Measurements from ENCODE around the gene ABCF3.
A peak's percentile ranks its signal among the peaks of the same experiment; 100 is the strongest.

ABCF3 gene

DNA sequence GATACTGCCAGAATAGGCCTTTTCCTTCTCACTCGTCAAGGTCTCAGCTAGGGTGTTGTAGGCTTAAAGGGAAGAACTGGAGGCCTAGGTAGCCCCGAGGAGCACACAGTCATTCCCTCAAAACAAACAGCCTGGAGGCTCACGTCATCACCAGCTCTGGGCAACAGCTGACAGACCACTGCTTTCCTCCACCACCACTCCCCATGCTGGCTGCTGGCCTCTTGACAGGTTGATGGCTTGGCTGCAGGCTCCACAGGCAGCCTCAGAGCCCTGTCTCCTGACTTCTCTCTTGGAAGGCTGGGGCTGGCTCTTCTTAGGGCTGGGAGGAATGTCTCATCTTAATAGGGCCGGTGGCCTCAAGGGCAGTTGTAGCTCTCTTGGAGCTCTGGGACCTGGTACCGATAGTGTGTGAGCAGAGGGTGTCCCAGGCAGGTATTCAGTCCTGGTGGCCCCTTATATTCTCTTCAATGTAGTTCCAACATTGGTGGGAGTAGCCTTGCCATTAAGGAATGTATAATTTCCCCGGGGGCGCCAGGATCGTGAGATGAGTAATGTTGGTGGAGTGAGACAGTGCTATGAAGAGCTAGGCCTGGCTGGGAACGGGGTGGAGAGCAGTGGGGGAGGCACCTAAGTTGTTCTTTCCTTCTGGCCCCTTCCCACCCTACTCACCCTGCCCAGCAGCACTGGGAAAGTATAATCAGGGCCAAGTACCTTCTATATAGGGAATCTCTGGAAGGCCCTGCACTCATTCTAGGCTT is 17.5 kb upstream of the ABCF3 start:
- no peak for DNase-seq

DNA sequence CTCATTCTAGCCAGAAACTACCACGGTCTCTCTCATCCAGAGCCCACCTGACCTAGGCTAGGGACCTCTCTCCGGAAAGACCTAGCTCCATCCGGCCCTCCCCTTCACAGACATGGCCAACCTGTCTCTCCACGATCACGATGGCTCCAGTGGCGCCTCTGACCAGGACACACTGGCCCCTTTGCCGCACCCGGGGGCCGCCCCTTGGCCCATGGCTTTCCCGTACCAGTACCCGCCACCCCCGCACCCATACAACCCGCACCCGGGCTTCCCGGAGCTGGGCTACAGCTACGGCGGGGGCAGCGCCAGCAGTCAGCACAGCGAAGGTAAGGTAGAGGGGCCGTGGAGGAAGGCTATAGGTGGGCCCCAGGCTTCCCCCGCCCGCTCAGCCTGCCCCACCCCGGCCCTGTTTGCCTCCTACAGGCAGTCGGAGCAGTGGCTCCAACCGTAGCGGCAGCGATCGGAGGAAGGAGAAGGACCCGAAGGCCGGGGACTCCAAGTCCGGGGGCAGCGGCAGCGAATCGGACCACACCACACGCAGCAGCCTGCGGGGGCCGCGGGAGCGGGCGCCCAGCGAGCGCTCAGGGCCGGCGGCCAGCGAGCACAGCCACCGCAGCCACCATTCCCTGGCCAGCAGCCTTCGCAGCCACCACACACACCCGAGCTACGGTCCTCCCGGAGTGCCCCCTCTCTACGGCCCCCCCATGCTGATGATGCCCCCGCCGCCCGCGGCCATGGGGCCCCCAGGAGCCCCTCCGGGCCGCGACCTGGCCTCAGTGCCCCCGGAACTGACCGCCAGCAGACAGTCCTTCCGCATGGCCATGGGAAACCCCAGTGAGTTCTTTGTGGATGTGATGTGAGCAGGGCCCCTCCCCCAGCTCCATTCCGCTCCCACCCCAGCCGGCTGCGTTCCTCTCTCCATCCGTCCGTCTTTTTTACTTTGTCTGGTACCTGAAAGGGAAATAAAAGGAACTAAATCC is 15.8 kb upstream of the ABCF3 start:
- DNase-seq: no peak

DNA sequence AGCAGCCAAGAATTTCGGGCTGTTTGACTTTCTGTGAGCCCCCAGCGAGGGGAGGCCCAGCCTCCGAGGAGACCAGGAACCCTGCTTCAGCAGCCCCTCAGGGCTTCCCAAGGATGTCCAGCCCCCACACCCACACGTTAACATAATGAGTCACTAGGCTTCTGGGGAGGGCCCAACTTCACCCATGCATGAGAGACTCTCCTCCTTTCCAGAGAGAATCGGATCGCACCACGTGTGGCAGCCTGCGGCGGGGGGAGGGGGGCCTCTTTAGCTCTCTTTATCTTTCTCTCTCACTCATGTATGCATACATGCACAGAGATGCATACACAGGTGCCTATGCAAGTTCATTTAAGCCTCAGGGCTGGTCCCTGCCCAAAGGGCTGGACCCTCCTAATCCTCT is 14.4 kb upstream of the ABCF3 start:
- DNase-seq: no peak

DNA sequence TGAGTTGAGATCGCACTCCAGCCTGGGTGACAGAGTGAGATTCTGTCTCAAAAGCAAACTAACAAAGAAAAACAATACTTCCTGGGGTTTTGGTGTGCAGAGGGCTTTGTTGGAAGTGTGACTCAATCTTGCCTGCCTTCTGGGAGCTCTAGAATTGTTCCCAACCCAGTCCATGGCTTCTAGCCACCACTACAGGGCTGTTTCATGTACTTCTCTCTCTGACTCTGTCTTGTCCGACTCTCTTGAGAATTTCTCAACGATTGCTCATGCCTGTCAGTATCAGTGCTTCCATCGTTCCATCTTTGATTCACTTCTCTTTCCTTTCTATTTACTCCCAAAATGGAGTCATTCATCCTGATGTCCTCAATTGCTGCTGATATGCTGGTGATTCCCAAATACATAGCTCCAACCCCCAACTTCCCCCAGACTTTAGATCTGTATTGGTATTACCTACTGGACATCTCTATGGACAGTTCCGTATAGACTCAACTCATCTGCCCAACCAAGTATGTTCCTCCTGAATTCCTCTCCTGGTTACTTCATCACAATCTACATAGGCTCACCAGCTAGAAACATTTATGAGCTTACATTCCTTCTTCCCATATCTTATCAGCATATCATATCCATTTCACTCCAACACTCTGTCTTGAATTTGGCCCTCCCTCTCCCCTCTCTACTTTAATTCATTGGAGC is 13.2 kb upstream of the ABCF3 start:
- no peak for DNase-seq

DNA sequence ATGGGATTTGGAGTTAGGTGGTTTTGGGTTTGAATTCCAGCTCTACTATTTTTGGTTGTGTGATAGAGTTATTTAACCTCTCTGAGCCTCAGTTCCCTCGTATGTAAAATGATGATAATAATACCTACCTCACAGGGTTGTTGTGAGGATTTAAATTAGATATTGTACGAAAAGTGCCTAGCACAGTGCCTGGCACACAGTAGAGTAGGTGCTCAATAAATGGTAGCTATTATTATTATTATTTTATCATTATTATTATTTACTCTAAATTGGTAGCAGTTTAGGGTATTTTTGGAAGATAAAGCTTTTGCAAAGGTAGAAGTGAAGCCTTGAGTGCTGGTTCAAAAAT is 12.7 kb upstream of the ABCF3 start:
- no peak for DNase-seq

DNA sequence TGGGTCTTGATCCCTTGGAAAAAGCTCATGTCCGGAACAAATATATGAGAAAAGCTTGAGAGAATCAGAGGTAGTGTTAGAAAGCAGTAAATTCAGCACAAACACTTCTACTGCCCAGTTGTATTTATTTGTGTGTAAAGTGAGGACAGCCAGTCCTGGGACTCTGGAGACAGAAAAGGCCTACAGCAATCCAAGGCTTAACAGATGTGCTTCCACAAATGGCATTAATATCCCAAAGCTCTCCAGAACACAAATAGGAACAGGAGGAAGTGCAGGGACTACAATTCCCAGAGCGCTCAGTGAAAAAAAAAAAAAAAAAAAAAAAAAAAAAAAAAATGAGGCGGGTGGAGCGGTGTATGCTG is 11.7 kb upstream of the ABCF3 start:
- DNase-seq: no peak

DNA sequence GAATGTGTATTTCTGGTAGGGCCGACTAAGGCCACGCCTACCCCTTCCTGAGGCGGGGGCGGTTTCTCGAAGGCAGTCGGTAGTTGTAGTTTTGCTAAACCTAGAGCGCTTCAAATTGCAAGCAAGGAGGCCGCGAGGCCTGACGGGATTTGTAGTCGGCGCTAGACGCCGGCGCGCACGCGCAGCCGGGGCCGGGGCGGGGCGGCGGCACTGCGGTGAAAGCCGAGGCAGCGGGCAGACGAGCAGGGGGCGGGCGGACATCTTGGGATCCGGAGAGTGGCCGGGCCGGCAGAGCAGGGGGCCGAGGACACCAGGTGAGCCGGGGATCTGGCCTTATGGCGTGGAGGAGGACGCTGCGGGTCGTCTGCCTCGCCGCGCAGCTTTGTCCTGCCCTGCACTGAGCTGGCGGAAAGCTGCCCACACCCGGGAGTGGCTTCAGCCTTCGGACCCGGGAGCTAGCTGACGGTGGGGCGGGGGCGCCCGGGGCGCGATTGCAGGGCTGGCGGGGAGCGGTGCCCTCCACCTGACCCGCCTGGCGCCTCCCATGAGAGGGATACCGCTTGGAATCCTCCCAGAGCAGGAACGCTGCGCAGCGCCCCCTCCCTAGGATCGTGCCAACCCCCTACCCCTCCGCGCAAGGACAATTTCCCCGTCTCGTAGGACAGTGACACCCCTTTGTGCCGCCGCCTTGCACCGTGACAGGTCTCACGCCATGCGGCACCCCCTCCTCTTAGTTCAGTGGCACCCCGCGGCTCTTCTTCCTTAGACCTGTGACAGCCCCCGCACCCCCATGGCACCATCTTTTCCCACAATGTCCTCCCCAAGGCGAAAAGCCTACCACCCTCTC is 11.1 kb upstream of the ABCF3 start, which contains the start of gene AP2M1:
Gene AP2M1, plus strand, starts transcription at position 210 of the 847 bp plus-strand sequence. CDS start 2,139 bp downstream, outside the sequence.
- peak; percentile 93 for DNase-seq

DNA sequence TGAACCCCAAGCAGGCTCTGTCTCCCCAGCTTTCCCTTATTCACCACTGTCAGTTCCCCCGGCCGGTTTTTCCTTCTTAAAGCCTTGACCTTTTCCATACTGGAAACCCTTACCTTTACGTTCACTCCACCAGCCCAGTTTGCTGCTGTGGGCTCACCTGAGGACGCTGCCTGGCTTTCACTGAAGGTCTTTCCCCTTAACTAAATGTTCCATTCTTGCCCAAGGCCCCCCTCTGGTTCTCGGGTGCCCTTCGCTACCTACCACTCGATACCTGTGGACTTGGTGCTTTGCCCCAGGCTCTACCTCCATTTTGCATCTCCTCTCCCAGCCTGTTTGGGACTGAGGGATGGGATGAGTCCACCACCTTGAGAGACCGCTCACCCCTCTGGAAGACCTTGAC is 10.5 kb upstream of the ABCF3 start:
- DNase-seq: no peak

DNA sequence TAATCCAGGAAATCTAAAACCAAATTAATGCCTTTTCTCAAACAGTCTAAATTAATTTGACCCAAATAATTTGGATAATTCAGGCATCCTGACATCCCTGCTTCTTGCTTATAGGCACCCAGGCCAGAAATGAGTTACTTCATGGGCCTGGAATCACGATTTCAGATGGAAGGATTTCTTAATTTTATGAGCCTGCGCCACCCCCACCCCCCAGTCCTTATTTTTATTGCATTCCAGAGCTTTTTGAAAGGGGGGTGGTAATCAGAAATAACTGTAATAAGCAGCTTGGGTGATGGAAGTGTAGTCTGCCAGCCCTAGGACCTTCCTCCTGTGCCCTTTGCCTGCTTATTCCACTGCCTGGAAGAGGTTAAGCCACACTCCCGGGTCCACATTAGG is 10.0 kb upstream of the ABCF3 start:
- no peak for DNase-seq

DNA sequence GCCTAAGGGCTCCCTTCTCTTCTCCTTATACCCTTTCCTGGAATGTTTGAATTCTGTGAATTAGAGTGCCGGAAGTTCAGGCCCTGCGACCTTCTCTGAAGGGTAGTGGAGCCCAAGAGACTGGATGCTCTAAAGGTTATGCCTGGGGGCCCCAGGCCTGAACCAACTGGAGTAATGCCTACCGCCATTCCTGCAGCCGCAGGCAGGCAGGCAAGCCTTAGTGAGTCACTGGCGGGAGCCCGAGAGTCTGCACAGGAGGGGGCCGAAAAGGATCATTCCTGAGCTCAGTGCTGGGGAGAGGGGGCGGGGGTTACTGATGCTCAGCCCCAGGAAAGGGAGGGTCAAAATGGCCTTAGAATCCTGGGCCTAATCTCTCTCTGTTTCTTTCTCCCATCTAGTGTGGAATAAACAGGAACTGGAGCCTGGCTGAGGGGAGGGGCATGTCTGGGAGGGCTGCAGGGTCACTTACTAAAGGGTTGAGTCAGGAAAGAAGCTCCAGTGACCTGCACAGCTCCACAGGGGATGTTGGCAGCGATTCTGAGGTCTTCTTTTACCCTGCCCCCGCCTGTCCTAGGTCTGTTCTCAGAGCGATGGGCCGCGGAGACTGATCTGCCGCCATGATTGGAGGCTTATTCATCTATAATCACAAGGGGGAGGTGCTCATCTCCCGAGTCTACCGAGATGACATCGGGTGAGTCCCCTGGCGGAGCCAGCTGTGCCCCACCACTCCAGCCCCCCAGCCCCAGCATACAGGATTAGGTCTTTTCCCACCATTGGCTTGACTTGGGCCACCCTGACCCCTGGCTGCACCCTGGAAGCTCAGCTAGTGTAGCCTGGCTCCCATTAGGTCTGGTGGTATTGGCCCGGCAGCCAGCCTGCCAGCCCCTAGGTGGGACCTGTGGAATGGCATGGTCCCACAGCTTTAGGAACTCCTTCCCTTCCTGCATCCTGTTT is 9.3 kb upstream of the ABCF3 start:
- DNase-seq: no peak

DNA sequence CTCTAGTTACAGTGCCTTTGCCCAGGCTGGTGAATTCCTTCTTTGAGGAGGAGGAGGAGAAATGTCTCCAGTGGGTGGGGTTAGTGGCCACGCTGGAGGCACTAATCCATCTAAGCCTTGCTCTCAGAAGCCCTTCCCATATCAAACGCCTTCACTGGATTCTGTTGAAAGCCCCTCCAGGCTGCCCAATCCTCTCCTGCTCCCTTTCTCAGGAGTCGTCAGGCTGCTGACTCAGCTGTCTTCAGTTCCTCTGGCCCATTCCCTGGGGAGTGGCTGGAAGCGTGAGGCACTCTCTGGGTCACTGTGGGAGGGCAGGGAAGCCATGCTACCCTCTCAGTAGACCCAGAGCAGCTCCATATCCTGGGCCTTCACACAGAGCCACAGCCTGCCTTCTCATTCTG is 8.7 kb upstream of the ABCF3 start:
- DNase-seq: no peak

DNA sequence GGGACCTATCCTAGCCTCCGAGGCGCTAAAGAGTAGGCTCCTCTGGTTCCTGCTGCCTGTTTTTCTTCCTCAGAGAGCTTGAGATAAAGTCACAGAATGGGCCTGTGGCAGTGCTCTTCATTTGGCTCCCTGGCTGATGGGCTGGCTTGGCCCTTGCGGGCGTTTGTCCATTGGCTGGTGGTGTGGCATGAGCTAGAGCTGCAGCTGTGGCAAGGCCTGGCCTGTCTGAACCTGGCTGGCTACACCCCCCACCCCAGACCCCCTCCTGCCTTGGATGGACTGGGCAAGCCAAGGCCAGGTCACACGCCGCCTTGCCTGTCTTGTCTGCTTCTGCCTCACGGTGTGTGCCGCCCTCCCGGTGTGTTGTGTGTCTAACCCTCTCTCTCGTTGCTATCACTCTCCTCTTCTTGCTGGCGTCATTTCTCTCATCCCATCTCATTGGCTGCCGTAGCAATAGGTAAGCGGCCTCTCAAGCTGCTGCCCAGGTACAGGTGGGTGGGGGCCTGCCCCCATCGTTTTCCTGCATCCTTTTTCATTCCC is 8.2 kb upstream of the ABCF3 start:
- no peak for DNase-seq

DNA sequence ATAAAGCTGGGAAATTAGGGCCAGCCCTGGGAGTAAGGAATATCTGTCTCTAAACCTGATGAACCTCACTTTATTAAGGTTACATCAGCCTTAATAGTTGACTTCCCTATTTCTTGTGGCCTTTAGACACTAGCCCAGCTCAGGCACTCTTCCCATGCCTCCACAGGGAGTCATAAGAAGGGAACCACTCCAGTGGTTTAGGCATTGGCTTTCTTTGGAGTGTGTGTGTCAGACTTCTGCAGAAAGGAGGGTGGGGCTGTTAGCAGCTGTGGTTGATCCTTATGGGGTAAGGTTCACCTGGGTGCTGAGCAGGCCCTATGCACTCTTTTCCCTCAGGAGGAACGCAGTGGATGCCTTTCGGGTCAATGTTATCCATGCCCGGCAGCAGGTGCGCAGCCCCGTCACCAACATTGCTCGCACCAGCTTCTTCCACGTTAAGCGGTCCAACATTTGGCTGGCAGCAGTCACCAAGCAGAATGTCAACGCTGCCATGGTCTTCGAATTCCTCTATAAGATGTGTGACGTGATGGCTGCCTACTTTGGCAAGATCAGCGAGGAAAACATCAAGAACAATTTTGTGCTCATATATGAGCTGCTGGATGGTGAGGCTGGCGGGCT is 7.4 kb upstream of the ABCF3 start:
- DNase-seq: no peak

DNA sequence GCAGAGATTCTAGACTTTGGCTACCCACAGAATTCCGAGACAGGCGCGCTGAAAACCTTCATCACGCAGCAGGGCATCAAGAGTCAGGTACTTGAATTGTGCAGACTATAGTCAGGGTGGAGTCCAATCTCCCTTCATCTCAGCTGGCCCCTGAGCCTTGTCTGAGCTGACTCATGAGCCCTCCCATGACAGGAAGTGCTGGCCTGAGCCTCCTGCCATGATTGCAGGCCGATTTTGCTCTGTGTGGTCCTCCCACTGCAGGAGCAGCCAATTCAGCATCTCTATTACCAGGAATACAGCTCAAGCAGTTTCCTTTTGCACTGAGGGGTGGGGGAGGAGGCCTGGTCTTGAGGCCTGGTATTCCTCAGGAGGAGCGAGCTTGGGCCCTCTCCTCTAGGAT is 5.8 kb upstream of the ABCF3 start:
- DNase-seq: no peak

DNA sequence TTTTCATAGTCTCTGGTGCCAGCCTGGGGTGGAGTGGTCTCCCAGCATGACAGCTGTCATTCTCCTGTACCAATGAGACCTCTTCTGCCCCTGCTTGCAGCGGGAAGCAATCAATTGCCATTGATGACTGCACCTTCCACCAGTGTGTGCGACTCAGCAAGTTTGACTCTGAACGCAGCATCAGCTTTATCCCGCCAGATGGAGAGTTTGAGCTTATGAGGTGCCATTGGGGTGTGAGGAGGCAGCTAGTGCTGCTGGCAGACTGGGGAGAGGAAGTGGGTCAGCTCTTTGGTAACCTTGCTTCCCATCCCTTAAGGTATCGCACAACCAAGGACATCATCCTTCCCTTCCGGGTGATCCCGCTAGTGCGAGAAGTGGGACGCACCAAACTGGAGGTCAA is 4.4 kb upstream of the ABCF3 start:
- no peak for DNase-seq

DNA sequence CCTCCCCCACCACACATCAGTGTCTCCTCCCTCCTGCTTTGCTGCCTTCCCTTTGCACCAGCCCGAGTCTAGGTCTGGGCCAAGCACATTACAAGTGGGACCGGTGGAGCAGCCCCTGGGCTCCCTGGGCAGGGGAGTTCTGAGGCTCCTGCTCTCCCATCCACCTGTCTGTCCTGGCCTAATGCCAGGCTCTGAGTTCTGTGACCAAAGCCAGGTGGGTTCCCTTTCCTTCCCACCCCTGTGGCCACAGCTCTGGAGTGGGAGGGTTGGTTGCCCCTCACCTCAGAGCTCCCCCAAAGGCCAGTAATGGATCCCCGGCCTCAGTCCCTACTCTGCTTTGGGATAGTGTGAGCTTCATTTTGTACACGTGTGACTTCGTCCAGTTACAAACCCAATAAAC is 2.3 kb upstream of the ABCF3 start:
- DNase-seq: no peak

DNA sequence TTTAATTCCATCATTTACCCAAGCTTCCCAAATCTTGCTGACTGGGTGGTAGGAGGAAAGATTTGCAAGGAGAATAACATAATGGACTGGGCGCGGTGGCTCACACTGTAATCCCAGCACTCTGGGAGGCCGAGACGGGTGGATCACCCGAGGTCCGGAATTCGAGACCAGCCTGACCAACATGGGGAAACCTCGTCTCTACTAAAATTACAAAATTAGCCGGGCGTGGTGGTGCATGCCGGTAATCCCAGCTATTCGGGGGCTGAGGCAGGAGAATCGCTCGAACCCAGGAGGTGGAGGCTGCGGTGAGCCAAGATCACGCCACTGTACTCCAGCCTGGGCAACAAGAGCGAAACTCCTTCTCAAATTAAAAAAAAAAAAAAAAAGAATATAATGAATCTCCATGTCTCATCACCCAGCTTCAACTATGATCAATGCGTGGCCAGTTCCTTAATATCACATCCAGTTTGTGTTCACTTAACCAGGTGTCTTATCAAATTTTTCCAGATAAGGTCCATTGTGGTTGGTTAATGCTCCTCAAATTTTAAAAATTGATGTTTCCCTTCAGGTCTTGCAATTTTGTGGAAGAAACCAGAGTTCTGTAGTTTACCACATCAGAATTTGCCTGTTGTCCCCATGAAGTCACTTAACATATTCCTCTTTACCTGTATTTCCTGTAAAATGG is 1.3 kb upstream of the ABCF3 start:
- DNase-seq: no peak

DNA sequence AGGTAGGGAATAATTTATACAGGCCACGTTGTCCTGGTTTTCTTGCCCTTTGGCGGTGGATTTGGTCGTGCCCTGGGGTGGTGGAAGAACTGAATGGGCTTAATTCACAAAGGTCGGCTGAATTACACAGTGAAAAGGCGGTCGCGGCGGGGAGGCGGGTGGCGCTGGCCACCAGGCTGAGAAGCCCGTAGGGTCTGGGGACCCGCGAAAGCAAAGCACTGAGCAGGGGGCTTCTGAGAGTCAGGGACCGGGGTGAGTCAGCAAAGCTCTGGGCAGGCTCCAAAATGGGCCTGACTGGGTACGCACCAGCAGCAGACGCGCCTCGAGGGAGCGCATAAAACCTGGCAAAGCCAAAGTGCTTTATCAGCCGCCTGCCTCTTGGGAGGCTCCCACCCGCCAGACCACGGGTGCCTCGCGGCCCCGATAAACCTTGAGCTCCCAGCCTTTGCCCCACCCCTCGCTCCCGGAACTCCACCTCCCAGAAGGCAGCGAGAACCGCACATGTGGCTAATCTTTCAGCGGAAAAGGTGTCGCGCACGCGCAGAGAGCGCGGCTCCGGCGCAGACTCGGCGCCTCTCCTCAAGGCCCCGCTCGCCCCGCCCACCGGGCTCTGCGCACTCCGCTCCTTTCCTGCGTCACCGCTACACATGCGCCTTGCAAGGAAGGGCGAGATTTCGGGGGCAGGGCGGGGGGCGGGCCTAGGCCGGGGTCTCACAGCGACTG is 377 bp upstream of the ABCF3 start:
- peak; percentile 98 for DNase-seq

DNA sequence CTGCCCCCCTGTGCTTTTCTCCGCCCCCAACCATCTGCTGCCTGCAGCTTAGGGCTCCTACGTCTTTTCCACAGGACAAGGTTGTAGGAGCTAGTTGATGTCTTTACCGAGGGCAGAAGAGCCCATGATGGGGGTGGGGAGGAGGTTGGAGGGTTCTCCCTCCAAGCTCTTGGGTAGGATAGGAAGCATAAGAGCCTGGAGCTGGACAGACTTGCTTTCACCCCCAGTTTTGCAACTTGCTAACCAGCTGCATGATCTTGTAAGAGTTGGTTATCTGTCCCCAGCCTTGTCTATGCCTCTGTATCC is 856 bp downstream of the ABCF3 start:
- no peak for DNase-seq

Measured in T-helper 9 cell (primary cell).